Fibroblast of lung (primary cell): ENCODE data around the gene OCA2. TPM values are rescaled to one million over a fixed set of nuclear protein-coding genes. Genes with fewer than 3 reads are reported as not detected.

Experiments used
- DNase-seq, 2 donors: peaks; one replicate each; pipeline versions ENCODE4 v3.0.0 to v3.0.0-alpha.2; 2010; ENCODE audit warnings: low read depth in 2 of 2
- H2AFZ ChIP-seq: 2 replicates; pipeline ENCODE4 v1.5.1; 2012; ENCODE audit warnings: low read length, control low read depth, inconsistent platforms
- H3K27ac ChIP-seq: 2 replicates; pipeline ENCODE4 v1.5.1; 2011; ENCODE audit warnings: low read length, control low read depth; ENCODE audit not compliant: insufficient read depth
- H3K27me3 ChIP-seq: 2 replicates; pipeline ENCODE4 v1.5.1; 2011; ENCODE audit warnings: mild to moderate bottlenecking, low read length; ENCODE audit not compliant: control insufficient read depth, insufficient read depth
- H3K36me3 ChIP-seq: 2 replicates; pipeline ENCODE4 v1.5.1; 2011; ENCODE audit warnings: low read length; ENCODE audit not compliant: control insufficient read depth, insufficient read depth
- H3K4me1 ChIP-seq: 2 replicates; pipeline ENCODE4 v1.5.1; 2011; ENCODE audit warnings: low read length; ENCODE audit not compliant: control insufficient read depth, insufficient read depth; ENCODE audit errors: extremely low read depth
- H3K4me2 ChIP-seq: 2 replicates; pipeline ENCODE4 v1.5.1; 2011; ENCODE audit warnings: low read length, control low read depth; ENCODE audit not compliant: insufficient read depth; ENCODE audit errors: extremely low read depth
- H3K4me3 ChIP-seq, 4 experiments: fragments of 200-600 bp in 1 of 4; sonication (generic) in 1 of 4; replicated peaks in 1 of 4; 2 replicates each; pipeline ENCODE4 v1.5.1; 2011 to 2016; ENCODE audit warnings: low read length in 4 of 4, low read depth in 3 of 4, mild to moderate bottlenecking in 3 of 4, control low read depth in 2 of 4, inconsistent platforms in 1 of 4, mixed read lengths in 1 of 4; ENCODE audit not compliant: insufficient read depth in 1 of 4; ENCODE audit errors: control extremely low read depth in 1 of 4
- H3K79me2 ChIP-seq: 2 replicates; pipeline ENCODE4 v1.5.1; 2012; ENCODE audit warnings: mild to moderate bottlenecking, low read length, inconsistent platforms; ENCODE audit not compliant: control insufficient read depth, insufficient read depth
- H3K9ac ChIP-seq: 2 replicates; pipeline ENCODE4 v1.5.1; 2011; ENCODE audit warnings: mild to moderate bottlenecking, low read length, control low read depth; ENCODE audit not compliant: insufficient read depth
- H3K9me3 ChIP-seq: 2 replicates; pipeline ENCODE4 v1.5.1; 2012; ENCODE audit warnings: low read depth, low read length; ENCODE audit not compliant: control insufficient read depth, insufficient read depth
- H4K20me1 ChIP-seq: 2 replicates; pipeline ENCODE4 v1.5.1; 2011; ENCODE audit warnings: low read length; ENCODE audit not compliant: control insufficient read depth, insufficient read depth; ENCODE audit errors: extremely low read depth
- CTCF ChIP-seq, 2 donors: IDR thresholded peaks in 1 of 2; conservative IDR thresholded peaks in 1 of 2; 1 replicate in 1 of 2; 2 replicates in 1 of 2; pipeline ENCODE4 v1.5.1; 2011 to 2012; ENCODE audit warnings: low read length in 2 of 2, control low read depth in 1 of 2, inconsistent platforms in 1 of 2, low read depth in 1 of 2, mild to moderate bottlenecking in 1 of 2
- EZH2 ChIP-seq: IDR thresholded peaks from 2 replicates; pipeline ENCODE4 v1.5.1; 2012; ENCODE audit warnings: low read length, control low read depth, mild to moderate bottlenecking; ENCODE audit errors: missing control alignments
- polyA plus RNA-seq, 2 donors: library from polyadenylated mRNA; depleted of rRNA in 1 of 2; stranded (reverse) in 1 of 2; unstranded in 1 of 2; fragments of >200 nt; gene quantifications; 2 replicates each; pipeline ENCODE4 v1.2.1, GENCODE V29; 2011 to 2012; ENCODE audit warnings: missing spikeins in 1 of 2
- total RNA-seq: library from RNA; depleted of rRNA; stranded (reverse); fragments of >200 nt; gene quantifications from 2 replicates; pipeline ENCODE4 v1.2.1, GENCODE V29; 2014

The OCA2 gene
- total and polyA plus RNA-seq, 2 donors (not counting 1 experiment from before 2014, with no cell fraction given) = not detected

- no peaks in the 10 kb centered on the region for H4K20me1 ChIP-seq
- H2AFZ ChIP-seq = no peak overlapping the region
- no peaks in the 10 kb centered on the region for H3K79me2 ChIP-seq
- no peaks in the 10 kb centered on the region for H3K36me3 ChIP-seq
- H3K9me3 ChIP-seq = no peaks in the 10 kb centered on the region
- no peak for TF ChIP-seq EZH2
- no peak for TF ChIP-seq CTCF (conservative IDR thresholded peaks at IDR 0.05 in 1 of 2, IDR thresholded peaks at IDR 0.05 in 1 of 2; ENCODE audit: low read depth in 1 of 2, low read length in 2 of 2)
- H3K4me1 ChIP-seq = no peaks in the 10 kb centered on the region
- H3K27ac ChIP-seq = no peak overlapping the region
- H3K9ac ChIP-seq = no peak overlapping the region
- no peak for DNase-seq
- no peak overlapping the region for H3K4me3 ChIP-seq
- no peak overlapping the region for H3K4me2 ChIP-seq
- H3K27me3 ChIP-seq = no peaks in the 10 kb centered on the region
These were observed 306.3 kb downstream of the OCA2 start for GRCh38 chr15:27792756-27793264.

DNA sequence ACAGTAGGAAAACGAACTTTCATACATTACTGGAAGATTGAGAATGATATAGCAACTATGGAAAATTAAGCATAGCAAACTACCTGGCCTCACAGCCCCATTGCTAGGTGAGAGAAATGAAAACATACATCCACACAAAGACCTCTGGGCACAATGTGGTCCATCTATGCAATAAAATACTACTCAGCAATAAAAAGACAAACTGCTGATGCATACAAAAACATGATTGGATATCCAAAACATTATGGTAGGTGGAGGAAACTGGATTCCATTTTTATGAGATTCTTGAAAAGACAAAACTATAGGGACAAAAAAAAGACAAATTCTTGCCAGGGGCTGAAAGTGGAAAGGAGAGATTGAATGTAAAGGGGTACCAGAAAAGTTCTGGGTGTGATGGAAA lies 308.8 kb downstream of the OCA2 start:
- TF ChIP-seq CTCF (conservative IDR thresholded peaks at IDR 0.05 in 1 of 2, IDR thresholded peaks at IDR 0.05 in 1 of 2; ENCODE audit: low read depth in 1 of 2, low read length in 2 of 2) = no peak
- no peak for TF ChIP-seq EZH2
- Histone ChIP-seq H3K4me2 (no peak overlapping the region), H3K4me1 (no peaks in the 10 kb centered on the region), H3K4me3 (no peak overlapping the region), H3K9me3 (no peaks in the 10 kb centered on the region), H3K27ac (no peak overlapping the region), H3K9ac (no peak overlapping the region), H3K27me3 (no peaks in the 10 kb centered on the region), H4K20me1 (no peaks in the 10 kb centered on the region), H3K36me3 (no peaks in the 10 kb centered on the region), H2AFZ (no peak overlapping the region), H3K79me2 (no peaks in the 10 kb centered on the region)
- DNase-seq = no peak

- Histone ChIP-seq H2AFZ (no peak overlapping the region), H3K79me2 (no peaks in the 10 kb centered on the region), H3K4me1 (no peaks in the 10 kb centered on the region), H3K9me3 (no peaks in the 10 kb centered on the region), H3K36me3 (no peaks in the 10 kb centered on the region), H3K27me3 (no peaks in the 10 kb centered on the region), H3K4me3 (no peak overlapping the region), H3K27ac (no peak overlapping the region), H4K20me1 (no peaks in the 10 kb centered on the region), H3K4me2 (no peak overlapping the region), H3K9ac (no peak overlapping the region)
- DNase-seq = peak in 1 of 2 donors; percentile 18
- TF ChIP-seq CTCF (conservative IDR thresholded peaks at IDR 0.05 in 1 of 2, IDR thresholded peaks at IDR 0.05 in 1 of 2; ENCODE audit: low read depth in 1 of 2, low read length in 2 of 2) = no peak
- TF ChIP-seq EZH2 = no peak
These were observed 311.2 kb downstream of the OCA2 start for GRCh38 chr15:27787931-27788330.
